CD4-positive, alpha-beta memory T cell (primary cell): ENCODE results near the gene MXD1. TPM values are rescaled to one million over a fixed set of nuclear protein-coding genes. Genes with fewer than 3 reads are reported as not detected.

Source experiments
- CTCF ChIA-PET: fragments of 350-600 bp; sonication (Branson Sonifier 250); formaldehyde crosslinking; loops from one replicate; lab custom pipeline; 2021; ENCODE audit warnings: inconsistent platforms; ENCODE audit not compliant: partially characterized antibody; lab: Charles Lee
- POLR2A ChIA-PET: fragments of 350-600 bp; sonication (Branson Sonifier 250); formaldehyde crosslinking; loops from one replicate; lab custom pipeline; 2021; ENCODE audit not compliant: partially characterized antibody; lab: Charles Lee
- DNase-seq, 5 donors: peaks; one replicate each; pipeline versions ENCODE4 v3.0.0 to v3.0.0-alpha.2; 2020 to 2022; ENCODE audit warnings: mixed read lengths in 1 of 5
- H3K27ac ChIP-seq: one replicate; pipeline ENCODE4 v1.7.0; 2013; ENCODE audit warnings: low read depth, low read length
- H3K27me3 ChIP-seq: 2 replicates; pipeline ENCODE4 v1.7.0; 2013; ENCODE audit warnings: mild to moderate bottlenecking, low read length, moderate library complexity; ENCODE audit not compliant: insufficient read depth
- H3K36me3 ChIP-seq: 2 replicates; pipeline ENCODE4 v1.7.0; 2013; ENCODE audit warnings: mild to moderate bottlenecking, low read length, moderate library complexity; ENCODE audit not compliant: insufficient read depth
- H3K4me1 ChIP-seq: 2 replicates; pipeline ENCODE4 v1.7.0; 2013; ENCODE audit warnings: mild to moderate bottlenecking, low read length, moderate library complexity; ENCODE audit not compliant: insufficient read depth
- H3K4me3 ChIP-seq, 2 donors: one replicate each; pipeline ENCODE4 v1.7.0; 2013; ENCODE audit warnings: low read length in 2 of 2, mild to moderate bottlenecking in 1 of 2
- H3K9me3 ChIP-seq, 2 donors: one replicate each; pipeline ENCODE4 v1.7.0; 2013; ENCODE audit warnings: low read length in 2 of 2, control low read depth in 1 of 2; ENCODE audit not compliant: control insufficient read depth in 1 of 2
- H3K27ac Mint-ChIP-seq, 7 donors: one replicate each; pipeline ENCODE4 v1.8.0; 2020 to 2021; ENCODE audit warnings: mixed read lengths in 7 of 7, mild to moderate bottlenecking in 6 of 7, inconsistent platforms in 3 of 7, moderate library complexity in 3 of 7
- H3K27me3 Mint-ChIP-seq, 2 donors: one replicate each; pipeline ENCODE4 v1.8.0; 2020 to 2021; ENCODE audit warnings: mixed read lengths in 2 of 2
- H3K36me3 Mint-ChIP-seq, 2 donors: one replicate each; pipeline ENCODE4 v1.8.0; 2020 to 2021; ENCODE audit warnings: mixed read lengths in 2 of 2, inconsistent platforms in 1 of 2, mild to moderate bottlenecking in 1 of 2
- H3K4me1 Mint-ChIP-seq, 4 donors: one replicate each; pipeline ENCODE4 v1.8.0; 2020 to 2021; ENCODE audit warnings: mixed read lengths in 4 of 4, mild to moderate bottlenecking in 1 of 4
- H3K4me3 Mint-ChIP-seq, 8 donors: one replicate each; pipeline ENCODE4 v1.8.0; 2020 to 2021; ENCODE audit warnings: mixed read lengths in 8 of 8, mild to moderate bottlenecking in 7 of 8, moderate library complexity in 6 of 8, inconsistent platforms in 3 of 8
- H3K9me3 Mint-ChIP-seq, 8 donors: one replicate each; pipeline ENCODE4 v1.8.0; 2020 to 2021; ENCODE audit warnings: mixed read lengths in 8 of 8, mild to moderate bottlenecking in 5 of 8, inconsistent platforms in 3 of 8, moderate library complexity in 1 of 8
- intact Hi-C: fragments of 100-400 bp; cut with micrococcal nuclease; formaldehyde crosslinking; loops from one replicate; pipeline ENCODE4 v1.15.1; 2023
- polyA plus RNA-seq, 2 donors: library from polyadenylated mRNA; unstranded; fragments of 300-500 nt; fragmentation: Illumina TruSeq; gene quantifications; one replicate each; pipeline ENCODE4 v1.2.3, GENCODE V29; 2021
- total RNA-seq, 2 experiments: library from RNA; stranded (reverse); gene quantifications; one replicate each; pipeline ENCODE4 v1.2.3, GENCODE V29; 2021

Gene MXD1
- total and polyA plus RNA-seq, 4 experiments from 2014 or later, result 4.7 to 17.2 (median 12.4) TPM

GRCh38 chr2:69914164-69914949 is 552 bp upstream of the MXD1 start:
- ChIA-PET POLR2A (interaction anchor here (0.6 to 10.5 kb wide), 43 partner anchors 9 to 477 kb away, joined by 3 to 207 read pairs (median 7); partner anchors contain the start of genes C2orf42, FAM136A, NFU1 and PCBP1), CTCF (interaction anchor here (0.7 to 7.3 kb wide), 32 partner anchors 9 to 730 kb away, joined by 3 to 93 read pairs (median 4); partner anchors contain the start of genes C2orf42, FAM136A, PCBP1 and PCYOX1)
- intact Hi-C loops, result loop anchor here (1.0 to 10.0 kb wide), 9 partner anchors 157 to 738 kb away; partner anchors contain the start of genes PCYOX1, SNRPG and TIA1
- peak overlapping the region; percentile 81 to 88 for H3K4me3 ChIP-seq
- H3K27me3 ChIP-seq, result no peaks in the 10 kb centered on the region
- H3K9me3 ChIP-seq, result no peaks in the 10 kb centered on the region
- H3K9me3 Mint-ChIP-seq, result peaks cover 0 to 3% (median 0%) of the 10 kb centered on the region in 8 donors
- DNase-seq, result peak; percentile 99 to 100 (median 100)
- no peaks in the 10 kb centered on the region for H3K27me3 Mint-ChIP-seq
- peak overlapping the region; percentile 96 for H3K27ac ChIP-seq
- peaks cover 11 to 36% of the 10 kb centered on the region in 2 donors for H3K36me3 Mint-ChIP-seq
- H3K4me1 Mint-ChIP-seq, result peaks cover 7 to 44% (median 19%) of the 10 kb centered on the region in 4 donors
- H3K27ac Mint-ChIP-seq, result peak overlapping the region; percentile 90 to 96 (median 94)
- H3K36me3 ChIP-seq, result peaks cover 8% of the 10 kb centered on the region
- H3K4me3 Mint-ChIP-seq, result peak overlapping the region; percentile 85 to 89 (median 87)
- peaks cover 30% of the 10 kb centered on the region for H3K4me1 ChIP-seq

GRCh38 chr2:69916106-69916505 is 1.2 kb downstream of the MXD1 start:
- Histone ChIP-seq H3K27me3 (no peaks in the 10 kb centered on the region), H3K4me1 (peaks cover 30% of the 10 kb centered on the region), H3K36me3 (peaks cover 13% of the 10 kb centered on the region), H3K9me3 (no peaks in the 10 kb centered on the region), H3K27ac (no peak overlapping the region), H3K4me3 (peak overlapping the region in 1 of 2 donors; percentile 64)
- H3K4me1 Mint-ChIP-seq, result peaks cover 7 to 44% (median 19%) of the 10 kb centered on the region in 4 donors
- intact Hi-C loops, result loop anchor here (10.0 kb wide), 1 partner anchor 699 kb away; no protein-coding TSS in a partner anchor
- H3K9me3 Mint-ChIP-seq, result peaks cover 0 to 3% (median 0%) of the 10 kb centered on the region in 8 donors
- ChIA-PET CTCF (interaction anchor here (0.7 to 7.3 kb wide), 4 partner anchors 155 to 386 kb away, joined by 3 to 93 read pairs (median 46); partner anchors contain the start of genes C2orf42 and FAM136A), POLR2A (interaction anchor here (0.5 to 10.5 kb wide), 13 partner anchors 16 to 377 kb away, joined by 3 to 207 read pairs (median 24); partner anchors contain the start of genes PCBP1 and SNRPG)
- H3K36me3 Mint-ChIP-seq, result peaks cover 11 to 35% of the 10 kb centered on the region in 2 donors
- H3K4me3 Mint-ChIP-seq, result peak overlapping the region; percentile 79 to 85 (median 82)
- H3K27me3 Mint-ChIP-seq, result no peaks in the 10 kb centered on the region
- peak overlapping the region; percentile 16 to 85 (median 78) for H3K27ac Mint-ChIP-seq
- DNase-seq, result no peak

DNA sequence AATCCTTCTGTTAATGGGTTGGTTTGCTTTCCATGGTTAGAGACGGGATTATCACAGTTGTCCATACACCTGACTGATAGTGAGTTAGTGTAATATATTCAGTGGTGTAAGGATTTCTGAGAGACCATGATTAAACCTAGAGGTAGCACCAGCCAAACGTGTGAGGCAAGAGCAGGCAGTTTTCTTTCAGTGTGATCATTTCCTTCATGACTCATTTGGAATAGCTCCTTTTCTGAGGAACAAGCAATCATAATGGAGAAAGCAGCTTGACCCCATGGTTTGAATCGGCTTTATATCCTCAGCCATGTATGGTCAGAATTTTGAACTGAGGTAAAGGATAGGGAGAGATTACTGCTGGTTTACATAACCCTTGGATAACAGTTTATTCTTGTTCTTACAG is 2.9 kb downstream of the MXD1 start:
- H3K27ac ChIP-seq, result no peak overlapping the region
- no peaks in the 10 kb centered on the region for H3K27me3 ChIP-seq
- H3K4me1 ChIP-seq, result peaks cover 27% of the 10 kb centered on the region
- peaks cover 0 to 3% (median 0%) of the 10 kb centered on the region in 8 donors for H3K9me3 Mint-ChIP-seq
- peak overlapping the region in 2 of 7 donors; percentile 53 to 67 for H3K27ac Mint-ChIP-seq
- ChIA-PET POLR2A (interaction anchor here (10.5 kb wide), 1 partner anchor 225 kb away, joined by 180 read pairs; no protein-coding TSS in a partner anchor), CTCF (no interaction called here)
- peaks cover 19 to 40% of the 10 kb centered on the region in 2 donors for H3K36me3 Mint-ChIP-seq
- H3K27me3 Mint-ChIP-seq, result no peaks in the 10 kb centered on the region
- H3K4me3 ChIP-seq, result no peak overlapping the region
- peaks cover 7 to 38% (median 19%) of the 10 kb centered on the region in 4 donors for H3K4me1 Mint-ChIP-seq
- intact Hi-C loops, result loop anchor here (10.0 kb wide), 1 partner anchor 697 kb away; no protein-coding TSS in a partner anchor
- no peaks in the 10 kb centered on the region for H3K9me3 ChIP-seq
- no peak for DNase-seq
- H3K4me3 Mint-ChIP-seq, result no peak overlapping the region
- peaks cover 22% of the 10 kb centered on the region for H3K36me3 ChIP-seq

GRCh38 chr2:69918401-69918800 is 3.5 kb downstream of the MXD1 start:
- Mint-ChIP-seq H3K4me3 (no peak overlapping the region), H3K36me3 (peaks cover 20 to 45% of the 10 kb centered on the region in 2 donors), H3K27me3 (no peaks in the 10 kb centered on the region), H3K9me3 (peaks cover 0 to 3% (median 0%) of the 10 kb centered on the region in 8 donors), H3K27ac (no peak overlapping the region), H3K4me1 (peaks cover 11 to 38% (median 21%) of the 10 kb centered on the region in 4 donors)
- Histone ChIP-seq H3K9me3 (no peaks in the 10 kb centered on the region), H3K36me3 (peaks cover 26% of the 10 kb centered on the region), H3K4me3 (no peak overlapping the region), H3K27me3 (no peaks in the 10 kb centered on the region), H3K4me1 (peaks cover 30% of the 10 kb centered on the region), H3K27ac (no peak overlapping the region)
- ChIA-PET POLR2A (interaction anchor here (10.5 kb wide), 1 partner anchor 224 kb away, joined by 180 read pairs; no protein-coding TSS in a partner anchor), CTCF (no interaction called here)
- intact Hi-C loops, result loop anchor here (10.0 kb wide), 1 partner anchor 696 kb away; no protein-coding TSS in a partner anchor
- DNase-seq, result no peak

- Mint-ChIP-seq H3K4me3 (no peak overlapping the region), H3K36me3 (peaks cover 25 to 53% of the 10 kb centered on the region in 2 donors), H3K4me1 (peaks cover 2 to 15% (median 10%) of the 10 kb centered on the region in 4 donors), H3K27ac (no peak overlapping the region), H3K27me3 (no peaks in the 10 kb centered on the region), H3K9me3 (no peaks in the 10 kb centered on the region)
- H3K4me3 ChIP-seq, result no peak overlapping the region
- H3K36me3 ChIP-seq, result peaks cover 27% of the 10 kb centered on the region
- peaks cover 5% of the 10 kb centered on the region for H3K4me1 ChIP-seq
- intact Hi-C loops, result no loop called here
- CTCF ChIA-PET, result interaction anchor here (0.6 to 3.6 kb wide), 3 partner anchors 9 to 34 kb away, joined by 4 to 9 read pairs (median 8); no protein-coding TSS in a partner anchor
- H3K27me3 ChIP-seq, result no peaks in the 10 kb centered on the region
- no peaks in the 10 kb centered on the region for H3K9me3 ChIP-seq
- no peak for DNase-seq
- no peak overlapping the region for H3K27ac ChIP-seq
- POLR2A ChIA-PET, result interaction anchor here (0.7 to 1.0 kb wide), 3 partner anchors 8 to 163 kb away, joined by 3 to 4 read pairs (median 4); partner anchors contain the start of gene MXD1
Observed at GRCh38 chr2:69923116-69923515, 8.2 kb downstream of the MXD1 start.

- H3K36me3 ChIP-seq, result peaks cover 8% of the 10 kb centered on the region
- intact Hi-C loops, result no loop called here
- H3K27me3 ChIP-seq, result no peaks in the 10 kb centered on the region
- no peak overlapping the region for H3K4me3 ChIP-seq
- CTCF ChIA-PET, result no interaction called here
- DNase-seq, result no peak
- no peaks in the 10 kb centered on the region for H3K27me3 Mint-ChIP-seq
- peaks cover 16 to 48% of the 10 kb centered on the region in 2 donors for H3K36me3 Mint-ChIP-seq
- peaks cover 17 to 30% (median 23%) of the 10 kb centered on the region in 4 donors for H3K4me1 Mint-ChIP-seq
- H3K4me3 Mint-ChIP-seq, result no peak overlapping the region
- H3K27ac Mint-ChIP-seq, result no peak overlapping the region
- POLR2A ChIA-PET, result no interaction called here
- H3K27ac ChIP-seq, result no peak overlapping the region
- peaks cover 10% of the 10 kb centered on the region for H3K4me1 ChIP-seq
- no peaks in the 10 kb centered on the region for H3K9me3 ChIP-seq
- H3K9me3 Mint-ChIP-seq, result no peaks in the 10 kb centered on the region
Observed at GRCh38 chr2:69926849-69927515, 12.1 kb downstream of the MXD1 start.
